NCI-H526 treated with DMSO at 0.1 percent for 48 hours (cell line): Measurements from ENCODE around the gene VPS4B.
"Not testable (repeated sequence)": the region's sequence is repeated elsewhere in the genome, so short reads cannot be mapped to it uniquely, and the experiment has no call there.

ENCODE experiments used
- DNase-seq: peaks from one replicate; lab custom pipeline; 2025; lab: John Stamatoyannopoulos, UW

VPS4B gene

GRCh38 chr18:63422087-63422863 lies at the start of gene VPS4B:
Gene VPS4B (minus strand): TSS chr18:63422476. CDS start chr18:63422259, 217 bp downstream.
- peak; percentile 97 for DNase-seq

- DNase-seq = no peak
Observed at GRCh38 chr18:63470751-63471150, 48.5 kb upstream of the VPS4B start.

GRCh38 chr18:63468575-63468974 lies 46.3 kb upstream of the VPS4B start:
- no peak for DNase-seq

GRCh38 chr18:63467699-63468098 lies 45.4 kb upstream of the VPS4B start:
- no peak for DNase-seq

- DNase-seq = no peak
Observed at GRCh38 chr18:63465059-63465458, 42.8 kb upstream of the VPS4B start.

GRCh38 chr18:63464434-63464833 lies 42.2 kb upstream of the VPS4B start:
- no peak for DNase-seq

- no peak for DNase-seq
Observed at GRCh38 chr18:63460414-63460813, 38.1 kb upstream of the VPS4B start.

- no peak for DNase-seq
Observed at GRCh38 chr18:63457977-63458376, 35.7 kb upstream of the VPS4B start.

- no peak for DNase-seq
Observed at GRCh38 chr18:63454497-63454896, 32.2 kb upstream of the VPS4B start.

- DNase-seq = not testable (repeated sequence)
Observed at GRCh38 chr18:63452751-63453150, 30.5 kb upstream of the VPS4B start.

- no peak for DNase-seq
Observed at GRCh38 chr18:63451799-63452660, 29.8 kb upstream of the VPS4B start.

GRCh38 chr18:63449426-63449825 lies 27.1 kb upstream of the VPS4B start:
- DNase-seq = no peak

- no peak for DNase-seq
Observed at GRCh38 chr18:63447066-63447465, 24.8 kb upstream of the VPS4B start.

- DNase-seq = no peak
Observed at GRCh38 chr18:63446266-63446665, 24.0 kb upstream of the VPS4B start.

- DNase-seq = no peak
Observed at GRCh38 chr18:63445037-63445436, 22.8 kb upstream of the VPS4B start.

- no peak for DNase-seq
Observed at GRCh38 chr18:63444580-63444979, 22.3 kb upstream of the VPS4B start.

- DNase-seq = no peak
Observed at GRCh38 chr18:63443829-63444228, 21.6 kb upstream of the VPS4B start.

- no peak for DNase-seq
Observed at GRCh38 chr18:63440881-63441280, 18.6 kb upstream of the VPS4B start.

GRCh38 chr18:63440219-63440618 lies 17.9 kb upstream of the VPS4B start:
- DNase-seq = no peak

GRCh38 chr18:63439334-63439733 lies 17.1 kb upstream of the VPS4B start:
- DNase-seq = peak; percentile 21

GRCh38 chr18:63438181-63438580 lies 15.9 kb upstream of the VPS4B start:
- no peak for DNase-seq

- DNase-seq = no peak
Observed at GRCh38 chr18:63433334-63433866, 11.1 kb upstream of the VPS4B start.

- DNase-seq = no peak
Observed at GRCh38 chr18:63431180-63431579, 8.9 kb upstream of the VPS4B start.
